ENCODE data around the gene CROCC2. TPM values are rescaled to one million over a fixed set of nuclear protein-coding genes. Genes with fewer than 3 reads are reported as not detected.
A peak's percentile ranks its signal among the peaks of the same experiment; 100 is the strongest.

CROCC2 gene
- total and polyA plus RNA-seq, 2 of the 13 experiments (the other 11 are each of a cell fraction or from before 2014, with no cell fraction given), result not detected

- FAIRE-seq (no peak), ATAC-seq (no peak), DNase-seq (ENCODE audit: low spot score) (no peak)
- peak overlapping the region in 2 of 3 experiments; percentile 3 to 52; a peak in 1 of 6 replicates for H3K4me3 ChIP-seq (replicated peaks in 1 of 3; ENCODE audit: insufficient read depth in 1 of 3, low read depth in 2 of 3, low read length in 3 of 3)
- H2AFZ ChIP-seq (ENCODE audit: low read length), result no peak overlapping the region
- ChIA-PET CTCF (ENCODE audit: low intra/inter-chr PET ratio, low total read pairs) (no interaction called here), POLR2A (interaction anchor here (1.3 to 3.4 kb wide), 5 partner anchors 7 to 45 kb away, joined by 4 to 49 read pairs (median 5); no protein-coding TSS in a partner anchor)
- H3K79me2 ChIP-seq (ENCODE audit: insufficient read depth, low read length), result no peaks in the 10 kb centered on the region
- TSS peak; percentile 46 for BruUV-seq (replicated peaks)
- no peaks in the 10 kb centered on the region for H3K27me3 ChIP-seq (ENCODE audit: control insufficient read depth in 1 of 2, insufficient read depth in 2 of 2, low read length in 2 of 2)
- 93% methylated on average over 15 of the region's 25 CpGs for WGBS (ENCODE audit: low lambda C conversion rate)
- peak overlapping the region; percentile 72 for H3K4me2 ChIP-seq (ENCODE audit: low read depth, low read length)
- no peaks in the 10 kb centered on the region for H3K36me3 ChIP-seq (replicated peaks in 1 of 2; ENCODE audit: control insufficient read depth in 1 of 2, insufficient read depth in 2 of 2, low read length in 2 of 2)
- peak overlapping the region; percentile 58 for H3K9ac ChIP-seq (ENCODE audit: insufficient read depth, low read depth, low read length)
- no peaks in the 10 kb centered on the region for H4K20me1 ChIP-seq (ENCODE audit: insufficient read depth, low read length)
- peaks cover 98% of the 10 kb centered on the region for H3K4me1 ChIP-seq (ENCODE audit: insufficient read depth, low read length)
- H3K27ac ChIP-seq (ENCODE audit: extremely low read length, insufficient read depth, low read length), result peak overlapping the region; percentile 89
- in situ Hi-C loops (cut with HindIII; ENCODE audit: extremely low pct_ligation_motif_present, low pct_unique_long_range_greater_than_20kb), result loop anchor here (25.0 kb wide), 1 partner anchor 768 kb away; the partner anchor contains the start of genes ATG4B and THAP4
- intact Hi-C loops (cut with micrococcal nuclease; ENCODE audit: unreplicated experiment), result no loop called here
- H3K9me3 ChIP-seq (ENCODE audit: low read length), result no peaks in the 10 kb centered on the region
- TF ChIP-seq MTF2 (CRISPR knock-in tag; IDR thresholded peaks at IDR 0.05; ENCODE audit: borderline replicate concordance), result 0 out of 2 replicates have a peak, but pooled peaks have one; percentile 65
- no peak for TF ChIP-seq ZNF367 (CRISPR knock-in tag; IDR thresholded peaks at IDR 0.05; ENCODE audit: borderline replicate concordance)
- TF ChIP-seq ZHX1 (CRISPR knock-in tag; IDR thresholded peaks at IDR 0.05; ENCODE audit: low read depth), result no peak
- TF ChIP-seq SP5 (CRISPR knock-in tag; IDR thresholded peaks at IDR 0.05; ENCODE audit: borderline replicate concordance, low read depth), result no peak
- TF ChIP-seq SIN3B (IDR thresholded peaks at IDR 0.05; ENCODE audit: low read length), result no peak
- peak; percentile 68; the same call in 1 of the 2 replicates for TF ChIP-seq ZNF230 (CRISPR knock-in tag; IDR thresholded peaks at IDR 0.05)
- 0 out of 2 replicates have a peak, but pooled peaks have one; percentile 27 for TF ChIP-seq ZNF607 (CRISPR knock-in tag; IDR thresholded peaks at IDR 0.05; ENCODE audit: borderline replicate concordance)
- TF ChIP-seq ZMYM4 (CRISPR knock-in tag; IDR thresholded peaks at IDR 0.05), result 0 out of 2 replicates have a peak, but pooled peaks have one; percentile 1
- 0 out of 2 replicates have a peak, but pooled peaks have one; percentile 50 for TF ChIP-seq ZBTB39 (CRISPR knock-in tag; IDR thresholded peaks at IDR 0.05)
- no peak for TF ChIP-seq ZNF160 (CRISPR knock-in tag; IDR thresholded peaks at IDR 0.05)
- peak; percentile 56 for TF ChIP-seq ZBTB38 (CRISPR knock-in tag; IDR thresholded peaks at IDR 0.05)
- no peak for TF ChIP-seq HNF1A (IDR thresholded peaks at IDR 0.05; ENCODE audit: low read depth)
- no peak for TF ChIP-seq HNF1A (CRISPR knock-in tag; IDR thresholded peaks at IDR 0.05; ENCODE audit: borderline replicate concordance)
- TF ChIP-seq ZNF253 (CRISPR knock-in tag; IDR thresholded peaks at IDR 0.05; ENCODE audit: borderline replicate concordance), result no peak
Measured at GRCh38 chr2:240869109-240869955, 36.8 kb upstream of the CROCC2 start.

All from HepG2 (cell line).